Neural cell (in vitro differentiated cells): ENCODE results near the gene LAMTOR3. TPM values are rescaled to one million over a fixed set of nuclear protein-coding genes. Genes with fewer than 3 reads are reported as not detected.

ENCODE experiments used
- H2AFZ ChIP-seq: fragments of 200-600, 300-800 bp; sonication (generic), shearing (Covaris generic); 2 replicates; pipeline ENCODE4 v1.6.0; 2014; ENCODE audit warnings: low read depth, mild to moderate bottlenecking, antibody characterized with exemption, low read length, moderate library complexity
- H3F3A ChIP-seq: fragments of 200-600 bp; shearing (Covaris generic); 2 replicates; pipeline ENCODE4 v1.6.1; 2016; ENCODE audit warnings: mild to moderate bottlenecking, moderate library complexity, mixed read lengths, antibody characterized with exemption, low read length; ENCODE audit not compliant: insufficient read depth, poor library complexity, severe bottlenecking
- H3K27ac ChIP-seq: fragments of 200-600, 300-800 bp; sonication (generic), shearing (Covaris generic); 2 replicates; pipeline ENCODE4 v1.5.1; 2014; ENCODE audit warnings: mild to moderate bottlenecking, low read length, moderate library complexity
- H3K27me3 ChIP-seq: fragments of 300-800, 200-600 bp; sonication (generic), shearing (Covaris generic); 2 replicates; pipeline ENCODE4 v1.6.0; 2014; ENCODE audit warnings: mild to moderate bottlenecking, low read depth, low read length, moderate library complexity; ENCODE audit not compliant: insufficient read depth
- H3K36me3 ChIP-seq: fragments of 300-800, 200-600 bp; sonication (generic), shearing (Covaris generic); 2 replicates; pipeline ENCODE4 v1.5.1; 2014; ENCODE audit warnings: mild to moderate bottlenecking, antibody characterized with exemption, low read length, moderate library complexity; ENCODE audit not compliant: insufficient read depth
- H3K4me2 ChIP-seq: fragments of 300-800, 200-600 bp; sonication (generic), shearing (Covaris generic); 2 replicates; pipeline ENCODE4 v1.6.0; 2014; ENCODE audit warnings: mild to moderate bottlenecking, low read length
- H3K4me3 ChIP-seq: fragments of 300-800, 200-600 bp; sonication (generic), shearing (Covaris generic); 2 replicates; pipeline ENCODE4 v1.5.1; 2014; ENCODE audit warnings: mild to moderate bottlenecking, low read length, moderate library complexity
- H3K79me2 ChIP-seq: fragments of 200-600 bp; shearing (Covaris generic); replicated peaks from 2 replicates; pipeline ENCODE4 v1.6.0; 2014; ENCODE audit warnings: mild to moderate bottlenecking, low read length, moderate library complexity; ENCODE audit not compliant: insufficient read depth
- H3K9ac ChIP-seq: fragments of 300-800, 200-600 bp; sonication (generic), shearing (Covaris generic); 2 replicates; pipeline ENCODE4 v1.6.1; 2016; ENCODE audit warnings: mild to moderate bottlenecking, low read length, mixed read lengths
- H3K9me2 ChIP-seq: fragments of 200-600 bp; shearing (Covaris generic); 2 replicates; pipeline ENCODE4 v1.6.1; 2016; ENCODE audit warnings: mild to moderate bottlenecking, low read length, mixed read lengths; ENCODE audit not compliant: insufficient read depth
- H3K9me3 ChIP-seq: fragments of 200-600, 300-800 bp; sonication (generic), shearing (Covaris generic); 2 replicates; pipeline ENCODE4 v1.6.1; 2016; ENCODE audit warnings: mild to moderate bottlenecking, mixed run types, low read length, moderate library complexity, mixed read lengths
- H4K20me1 ChIP-seq: fragments of 200-600 bp; shearing (Covaris generic); 2 replicates; pipeline ENCODE4 v1.6.1; 2016; ENCODE audit warnings: mild to moderate bottlenecking, mixed run types; ENCODE audit not compliant: insufficient read depth
- EP300 ChIP-seq: fragments of 450-650 bp; conservative IDR thresholded peaks from 2 replicates; pipeline ENCODE4 v1.6.1; 2014; ENCODE audit warnings: antibody characterized with exemption, mild to moderate bottlenecking, moderate library complexity; ENCODE audit not compliant: poor library complexity, severe bottlenecking
- EZH2 ChIP-seq: fragments of 200-600, 300-800 bp; shearing (Covaris generic), sonication (generic); IDR thresholded peaks from 2 replicates; pipeline ENCODE4 v1.6.1; 2014; ENCODE audit warnings: antibody characterized with exemption, low read length, borderline replicate concordance, mild to moderate bottlenecking; ENCODE audit not compliant: insufficient read depth, poor library complexity, severe bottlenecking
- MXI1 ChIP-seq: fragments of 450-650 bp; conservative IDR thresholded peaks from 2 replicates; pipeline ENCODE4 v1.6.1; 2014; ENCODE audit warnings: antibody characterized with exemption, mild to moderate bottlenecking; ENCODE audit not compliant: poor library complexity, severe bottlenecking
- POLR2AphosphoS5 ChIP-seq: IDR thresholded peaks from 2 replicates; pipeline ENCODE4 v1.6.1; 2012
- RAD21 ChIP-seq: fragments of 450-650 bp; conservative IDR thresholded peaks from 2 replicates; pipeline ENCODE4 v1.6.1; 2014; ENCODE audit warnings: antibody characterized with exemption, mild to moderate bottlenecking, moderate library complexity
- SMC3 ChIP-seq: fragments of 450-650 bp; conservative IDR thresholded peaks from 2 replicates; pipeline ENCODE4 v1.6.1; 2014; ENCODE audit warnings: antibody characterized with exemption, mild to moderate bottlenecking, moderate library complexity; ENCODE audit not compliant: poor library complexity
- TAF1 ChIP-seq: IDR thresholded peaks from 2 replicates; pipeline ENCODE4 v1.6.1; 2012; ENCODE audit warnings: low read depth
- polyA plus RNA-seq: library from polyadenylated mRNA; depleted of rRNA; stranded (reverse); fragments of >200 nt; gene quantifications from 2 replicates; pipeline ENCODE4 v1.2.3, GENCODE V29; 2014
- TF ChIP-seq, protein P1 (sequence below): fragments of 450-650 bp; IDR thresholded peaks from 2 replicates; pipeline ENCODE4 v1.5.1; 2014; ENCODE audit warnings: antibody characterized with exemption, mild to moderate bottlenecking, moderate library complexity; ENCODE audit not compliant: poor library complexity, severe bottlenecking
- TF ChIP-seq, protein P2 (sequence below): IDR thresholded peaks from 2 replicates; pipeline ENCODE4 v1.6.1; 2012; ENCODE audit warnings: borderline replicate concordance

LAMTOR3 gene
- polyA plus RNA-seq, 1 donor from 2014 or later: 203 TPM

DNA sequence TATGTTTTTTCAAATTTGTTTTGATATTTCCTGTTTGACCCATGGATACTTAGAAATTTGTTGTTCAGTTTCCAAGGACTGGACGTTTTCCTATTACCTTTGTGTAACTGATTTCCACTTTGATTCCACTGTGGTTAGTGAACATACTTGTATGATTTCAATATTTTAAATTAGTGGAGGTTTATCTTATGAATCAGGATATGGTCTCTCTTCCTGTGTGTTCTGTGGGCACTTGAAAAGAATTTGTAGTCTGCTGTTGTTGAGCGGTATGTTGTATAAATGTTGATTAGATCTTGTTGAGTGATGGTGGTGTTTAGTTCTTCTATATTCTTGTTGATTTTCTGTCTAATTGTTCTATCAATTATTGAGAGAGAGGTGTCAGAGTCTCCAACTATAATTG is 21.2 kb upstream of the LAMTOR3 start:
- H3K36me3 ChIP-seq: peaks cover 4% of the 10 kb centered on the region
- H2AFZ ChIP-seq: no peak overlapping the region
- TF ChIP-seq MXI1 (no peak), POLR2AphosphoS5 (no peak), SMC3 (no peak), TAF1 (no peak), RAD21 (no peak), EP300 (no peak), EZH2 (no peak)
- TF ChIP-seq, protein P1, sequence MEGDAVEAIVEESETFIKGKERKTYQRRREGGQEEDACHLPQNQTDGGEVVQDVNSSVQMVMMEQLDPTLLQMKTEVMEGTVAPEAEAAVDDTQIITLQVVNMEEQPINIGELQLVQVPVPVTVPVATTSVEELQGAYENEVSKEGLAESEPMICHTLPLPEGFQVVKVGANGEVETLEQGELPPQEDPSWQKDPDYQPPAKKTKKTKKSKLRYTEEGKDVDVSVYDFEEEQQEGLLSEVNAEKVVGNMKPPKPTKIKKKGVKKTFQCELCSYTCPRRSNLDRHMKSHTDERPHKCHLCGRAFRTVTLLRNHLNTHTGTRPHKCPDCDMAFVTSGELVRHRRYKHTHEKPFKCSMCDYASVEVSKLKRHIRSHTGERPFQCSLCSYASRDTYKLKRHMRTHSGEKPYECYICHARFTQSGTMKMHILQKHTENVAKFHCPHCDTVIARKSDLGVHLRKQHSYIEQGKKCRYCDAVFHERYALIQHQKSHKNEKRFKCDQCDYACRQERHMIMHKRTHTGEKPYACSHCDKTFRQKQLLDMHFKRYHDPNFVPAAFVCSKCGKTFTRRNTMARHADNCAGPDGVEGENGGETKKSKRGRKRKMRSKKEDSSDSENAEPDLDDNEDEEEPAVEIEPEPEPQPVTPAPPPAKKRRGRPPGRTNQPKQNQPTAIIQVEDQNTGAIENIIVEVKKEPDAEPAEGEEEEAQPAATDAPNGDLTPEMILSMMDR: no peak
- TF ChIP-seq, protein P2, sequence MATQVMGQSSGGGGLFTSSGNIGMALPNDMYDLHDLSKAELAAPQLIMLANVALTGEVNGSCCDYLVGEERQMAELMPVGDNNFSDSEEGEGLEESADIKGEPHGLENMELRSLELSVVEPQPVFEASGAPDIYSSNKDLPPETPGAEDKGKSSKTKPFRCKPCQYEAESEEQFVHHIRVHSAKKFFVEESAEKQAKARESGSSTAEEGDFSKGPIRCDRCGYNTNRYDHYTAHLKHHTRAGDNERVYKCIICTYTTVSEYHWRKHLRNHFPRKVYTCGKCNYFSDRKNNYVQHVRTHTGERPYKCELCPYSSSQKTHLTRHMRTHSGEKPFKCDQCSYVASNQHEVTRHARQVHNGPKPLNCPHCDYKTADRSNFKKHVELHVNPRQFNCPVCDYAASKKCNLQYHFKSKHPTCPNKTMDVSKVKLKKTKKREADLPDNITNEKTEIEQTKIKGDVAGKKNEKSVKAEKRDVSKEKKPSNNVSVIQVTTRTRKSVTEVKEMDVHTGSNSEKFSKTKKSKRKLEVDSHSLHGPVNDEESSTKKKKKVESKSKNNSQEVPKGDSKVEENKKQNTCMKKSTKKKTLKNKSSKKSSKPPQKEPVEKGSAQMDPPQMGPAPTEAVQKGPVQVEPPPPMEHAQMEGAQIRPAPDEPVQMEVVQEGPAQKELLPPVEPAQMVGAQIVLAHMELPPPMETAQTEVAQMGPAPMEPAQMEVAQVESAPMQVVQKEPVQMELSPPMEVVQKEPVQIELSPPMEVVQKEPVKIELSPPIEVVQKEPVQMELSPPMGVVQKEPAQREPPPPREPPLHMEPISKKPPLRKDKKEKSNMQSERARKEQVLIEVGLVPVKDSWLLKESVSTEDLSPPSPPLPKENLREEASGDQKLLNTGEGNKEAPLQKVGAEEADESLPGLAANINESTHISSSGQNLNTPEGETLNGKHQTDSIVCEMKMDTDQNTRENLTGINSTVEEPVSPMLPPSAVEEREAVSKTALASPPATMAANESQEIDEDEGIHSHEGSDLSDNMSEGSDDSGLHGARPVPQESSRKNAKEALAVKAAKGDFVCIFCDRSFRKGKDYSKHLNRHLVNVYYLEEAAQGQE: no peak
- H3K27ac ChIP-seq: no peak overlapping the region
- no peaks in the 10 kb centered on the region for H3K27me3 ChIP-seq
- H3K79me2 ChIP-seq: no peaks in the 10 kb centered on the region
- H3K9me3 ChIP-seq: no peaks in the 10 kb centered on the region
- no peaks in the 10 kb centered on the region for H3F3A ChIP-seq
- no peak overlapping the region for H3K4me2 ChIP-seq
- H3K9ac ChIP-seq: no peak overlapping the region
- no peaks in the 10 kb centered on the region for H3K9me2 ChIP-seq
- no peaks in the 10 kb centered on the region for H4K20me1 ChIP-seq
- no peak overlapping the region for H3K4me3 ChIP-seq

DNA sequence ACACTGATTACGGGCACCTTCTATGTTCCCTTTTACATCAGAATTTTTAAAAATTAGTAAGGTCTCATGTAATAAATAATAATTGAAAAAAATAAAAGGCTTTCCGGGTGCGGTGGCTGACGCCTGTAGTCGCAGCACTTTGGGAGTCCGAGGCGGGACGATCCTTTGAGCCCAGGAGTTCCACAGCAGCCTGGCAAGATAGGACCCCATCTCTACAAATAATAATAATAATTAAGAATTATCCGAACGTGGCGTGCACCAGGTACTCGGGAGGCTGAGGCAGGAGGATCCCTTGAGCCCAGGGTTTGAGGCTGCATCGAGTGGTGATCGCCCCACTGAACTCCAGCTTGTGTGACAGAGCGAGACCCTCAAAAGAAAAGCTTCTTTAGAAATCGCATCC is 771 bp upstream of the LAMTOR3 start:
- H3K79me2 ChIP-seq: peaks cover 38% of the 10 kb centered on the region
- TF ChIP-seq POLR2AphosphoS5: no peak
- no peak for TF ChIP-seq MXI1
- TF ChIP-seq, protein P2: no peak
- no peak for TF ChIP-seq EZH2
- no peak for TF ChIP-seq EP300
- TF ChIP-seq, protein P1: no peak
- no peak for TF ChIP-seq RAD21
- TF ChIP-seq TAF1: no peak
- no peak for TF ChIP-seq SMC3
- no peaks in the 10 kb centered on the region for H4K20me1 ChIP-seq
- no peaks in the 10 kb centered on the region for H3K9me3 ChIP-seq
- no peaks in the 10 kb centered on the region for H3F3A ChIP-seq
- H3K4me3 ChIP-seq: peak overlapping the region; percentile 84
- H3K36me3 ChIP-seq: no peaks in the 10 kb centered on the region
- peak overlapping the region; percentile 76 for H3K4me2 ChIP-seq
- no peaks in the 10 kb centered on the region for H3K9me2 ChIP-seq
- H2AFZ ChIP-seq: peak overlapping the region; percentile 66
- no peaks in the 10 kb centered on the region for H3K27me3 ChIP-seq
- peak overlapping the region; percentile 74 for H3K27ac ChIP-seq
- H3K9ac ChIP-seq: peak overlapping the region; percentile 66
